Transverse colon (tissue), 4 donors: ENCODE results near the gene GBE1.

Experiments used
- EP300 ChIP-seq: sonication (generic); formaldehyde crosslinking; IDR thresholded peaks from one replicate; pipeline ENCODE4 v1.6.1; 2017; ENCODE audit warnings: antibody characterized with exemption, low read depth
- POLR2A ChIP-seq: fragments of 450-650 bp; IDR thresholded peaks from one replicate; pipeline ENCODE4 v1.6.1; 2016; ENCODE audit warnings: antibody characterized with exemption, mild to moderate bottlenecking, moderate library complexity
- POLR2AphosphoS5 ChIP-seq, 3 donors: sonication (generic); formaldehyde crosslinking; IDR thresholded peaks; one replicate each; pipeline ENCODE4 v1.6.1; 2016; ENCODE audit warnings: antibody characterized with exemption in 3 of 3
- TF ChIP-seq, protein P1 (sequence below), 5 experiments: fragments of 200-600 bp in 3 of 5; fragments of 450-650 bp in 2 of 5; sonication (generic) in 3 of 5; IDR thresholded peaks; 1 replicate in 2 of 5; 2 replicates in 3 of 5; pipeline ENCODE4 v1.5.1; 2016 to 2017; ENCODE audit warnings: antibody characterized with exemption in 5 of 5, inconsistent platforms in 3 of 5, mild to moderate bottlenecking in 2 of 5, moderate library complexity in 1 of 5

DNA sequence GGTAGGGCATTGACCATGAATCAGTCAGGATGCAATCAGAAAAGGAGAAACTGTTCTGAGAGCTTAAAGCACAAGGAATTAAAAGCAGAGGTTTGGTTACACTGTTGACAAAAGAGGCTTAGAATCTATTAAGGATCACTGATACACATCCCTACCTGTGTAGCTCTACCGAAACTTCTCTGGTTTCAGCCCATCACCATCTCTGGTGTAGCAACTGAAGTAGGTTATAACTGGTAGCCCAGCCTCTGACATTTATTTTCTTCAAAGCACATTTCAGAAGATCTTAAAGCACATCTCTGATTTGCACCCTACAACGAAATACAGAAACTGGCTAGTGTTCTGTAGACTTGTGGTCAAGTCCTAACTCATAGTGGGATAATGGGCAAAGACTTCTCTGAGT, 283.7 kb downstream of the GBE1 start:
- no peak for TF ChIP-seq POLR2A
- TF ChIP-seq, protein P1, sequence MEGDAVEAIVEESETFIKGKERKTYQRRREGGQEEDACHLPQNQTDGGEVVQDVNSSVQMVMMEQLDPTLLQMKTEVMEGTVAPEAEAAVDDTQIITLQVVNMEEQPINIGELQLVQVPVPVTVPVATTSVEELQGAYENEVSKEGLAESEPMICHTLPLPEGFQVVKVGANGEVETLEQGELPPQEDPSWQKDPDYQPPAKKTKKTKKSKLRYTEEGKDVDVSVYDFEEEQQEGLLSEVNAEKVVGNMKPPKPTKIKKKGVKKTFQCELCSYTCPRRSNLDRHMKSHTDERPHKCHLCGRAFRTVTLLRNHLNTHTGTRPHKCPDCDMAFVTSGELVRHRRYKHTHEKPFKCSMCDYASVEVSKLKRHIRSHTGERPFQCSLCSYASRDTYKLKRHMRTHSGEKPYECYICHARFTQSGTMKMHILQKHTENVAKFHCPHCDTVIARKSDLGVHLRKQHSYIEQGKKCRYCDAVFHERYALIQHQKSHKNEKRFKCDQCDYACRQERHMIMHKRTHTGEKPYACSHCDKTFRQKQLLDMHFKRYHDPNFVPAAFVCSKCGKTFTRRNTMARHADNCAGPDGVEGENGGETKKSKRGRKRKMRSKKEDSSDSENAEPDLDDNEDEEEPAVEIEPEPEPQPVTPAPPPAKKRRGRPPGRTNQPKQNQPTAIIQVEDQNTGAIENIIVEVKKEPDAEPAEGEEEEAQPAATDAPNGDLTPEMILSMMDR (IDR thresholded peaks at IDR 0.05), result no peak
- TF ChIP-seq POLR2AphosphoS5 (IDR thresholded peaks at IDR 0.05), result no peak
- no peak for TF ChIP-seq EP300
